Liver (tissue), 9 donors: Measurements from ENCODE around the gene ERGIC3. TPM values are rescaled to one million over a fixed set of nuclear protein-coding genes. Genes with fewer than 3 reads are reported as not detected.

Experiments
- DNase-seq: peaks from one replicate; pipeline ENCODE4 v3.0.0-alpha.2; 2017; ENCODE audit warnings: low spot score
- H3K27ac ChIP-seq, 2 donors: one replicate each; pipeline ENCODE4 v1.7.0; 2013; ENCODE audit warnings: inconsistent platforms in 2 of 2, low read length in 2 of 2, control low read depth in 1 of 2, low read depth in 1 of 2, mild to moderate bottlenecking in 1 of 2
- H3K27me3 ChIP-seq, 4 donors: one replicate each; pipeline versions ENCODE4 v1.6.1 to v1.7.0; 2013; ENCODE audit warnings: low read length in 3 of 4, inconsistent platforms in 1 of 4, mild to moderate bottlenecking in 1 of 4, moderate library complexity in 1 of 4; ENCODE audit not compliant: control insufficient read depth in 4 of 4, insufficient read depth in 4 of 4
- H3K36me3 ChIP-seq, 4 donors: one replicate each; pipeline versions ENCODE4 v1.6.1 to v1.7.0; 2013; ENCODE audit warnings: low read length in 3 of 4, mild to moderate bottlenecking in 3 of 4, low read depth in 1 of 4, moderate library complexity in 1 of 4; ENCODE audit not compliant: control insufficient read depth in 4 of 4, insufficient read depth in 3 of 4
- H3K4me1 ChIP-seq, 4 donors: one replicate each; pipeline versions ENCODE4 v1.6.1 to v1.7.0; 2013; ENCODE audit warnings: low read length in 3 of 4, mild to moderate bottlenecking in 3 of 4, moderate library complexity in 1 of 4; ENCODE audit not compliant: control insufficient read depth in 4 of 4, insufficient read depth in 4 of 4
- H3K4me3 ChIP-seq, 3 donors: one replicate each; pipeline versions ENCODE4 v1.6.1 to v1.7.0; 2013; ENCODE audit warnings: low read length in 3 of 3, control low read depth in 1 of 3, low read depth in 1 of 3, mild to moderate bottlenecking in 1 of 3
- H3K9ac ChIP-seq, 2 donors: one replicate each; pipeline ENCODE4 v1.7.0; 2013; ENCODE audit warnings: low read length in 2 of 2, mild to moderate bottlenecking in 2 of 2, moderate library complexity in 2 of 2, control low read depth in 1 of 2, low read depth in 1 of 2
- H3K9me3 ChIP-seq, 4 donors: one replicate each; pipeline versions ENCODE4 v1.6.1 to v1.7.0; 2013; ENCODE audit warnings: low read length in 3 of 4; ENCODE audit not compliant: control insufficient read depth in 4 of 4
- ATF3 ChIP-seq: IDR thresholded peaks from 2 replicates; pipeline ENCODE4 v1.6.1; 2016; ENCODE audit warnings: antibody characterized with exemption
- CTCF ChIP-seq: fragments of 150-350 bp; IDR thresholded peaks from 2 replicates; pipeline ENCODE4 v1.5.1; 2017; ENCODE audit warnings: improper control_type of control experiment, low read depth, low read length; ENCODE audit not compliant: missing input control
- EGR1 ChIP-seq, 2 donors: IDR thresholded peaks; 2 replicates each; pipeline ENCODE4 v1.6.1; 2016 to 2018; ENCODE audit warnings: antibody characterized with exemption in 2 of 2, low read depth in 2 of 2
- FOXA1 ChIP-seq: IDR thresholded peaks from 2 replicates; pipeline ENCODE4 v1.6.1; 2016; ENCODE audit warnings: antibody characterized with exemption
- FOXA2 ChIP-seq: IDR thresholded peaks from 2 replicates; pipeline ENCODE4 v1.6.1; 2016; ENCODE audit warnings: antibody characterized with exemption
- GABPA ChIP-seq, 2 donors: IDR thresholded peaks in 1 of 2; conservative IDR thresholded peaks in 1 of 2; 2 replicates each; pipeline ENCODE4 v1.6.1; 2016; ENCODE audit warnings: antibody characterized with exemption in 2 of 2, mild to moderate bottlenecking in 1 of 2, moderate library complexity in 1 of 2
- HNF4A ChIP-seq, 2 donors: conservative IDR thresholded peaks; 2 replicates each; pipeline ENCODE4 v1.6.1; 2016; ENCODE audit warnings: antibody characterized with exemption in 2 of 2, mild to moderate bottlenecking in 2 of 2
- HNF4G ChIP-seq: IDR thresholded peaks from 2 replicates; pipeline ENCODE4 v1.6.1; 2016; ENCODE audit warnings: antibody characterized with exemption
- JUND ChIP-seq, 2 donors: IDR thresholded peaks; 2 replicates each; pipeline ENCODE4 v1.6.1; 2016; ENCODE audit warnings: antibody characterized with exemption in 2 of 2
- MAX ChIP-seq: IDR thresholded peaks from 2 replicates; pipeline ENCODE4 v1.6.1; 2016; ENCODE audit warnings: antibody characterized with exemption
- NR2F2 ChIP-seq: IDR thresholded peaks from 2 replicates; pipeline ENCODE4 v1.6.1; 2016; ENCODE audit warnings: antibody characterized with exemption
- RAD21 ChIP-seq, 2 donors: IDR thresholded peaks; 2 replicates each; pipeline ENCODE4 v1.6.1; 2016; ENCODE audit warnings: antibody characterized with exemption in 2 of 2, mild to moderate bottlenecking in 2 of 2
- REST ChIP-seq: IDR thresholded peaks from 2 replicates; pipeline ENCODE4 v1.6.1; 2016; ENCODE audit warnings: antibody characterized with exemption, mild to moderate bottlenecking
- RXRA ChIP-seq, 2 donors: IDR thresholded peaks; 2 replicates each; pipeline ENCODE4 v1.6.1; 2017 to 2018; ENCODE audit warnings: antibody characterized with exemption in 2 of 2, mild to moderate bottlenecking in 1 of 2
- SP1 ChIP-seq: IDR thresholded peaks from 2 replicates; pipeline ENCODE4 v1.6.1; 2018; ENCODE audit warnings: antibody characterized with exemption, mild to moderate bottlenecking
- TAF1 ChIP-seq: conservative IDR thresholded peaks from 2 replicates; pipeline ENCODE4 v1.6.1; 2016; ENCODE audit warnings: antibody characterized with exemption, mild to moderate bottlenecking
- YY1 ChIP-seq: IDR thresholded peaks from 2 replicates; pipeline ENCODE4 v1.6.1; 2016; ENCODE audit warnings: antibody characterized with exemption, mild to moderate bottlenecking
- ZBTB33 ChIP-seq: IDR thresholded peaks from 2 replicates; pipeline ENCODE4 v1.6.1; 2016; ENCODE audit warnings: antibody characterized with exemption
- WGBS: extraction: QIAGEN DNeasy Blood & Tissue Kit; methylation state at CpG from one replicate; pipeline ENCODE4 v1.1.7; 2013; 5-methylcytosine and 5-hydroxymethylcytosine counted together
- polyA plus RNA-seq, 2 donors: library from polyadenylated mRNA; stranded (reverse) in 1 of 2; unstranded in 1 of 2; fragments of 200-250 nt in 1 of 2; fragments of >200 nt in 1 of 2; fragmentation: Nextera tagmentation in 1 of 2; extraction: Ambion mirVana in 1 of 2; gene quantifications; one replicate each; pipeline versions ENCODE4 v1.2.1 to v1.2.3, GENCODE V29; 2013 to 2015
- total RNA-seq, 2 donors: library from RNA; depleted of rRNA; stranded (reverse); fragments of >200 nt; gene quantifications; one replicate each; pipeline ENCODE4 v1.2.3, GENCODE V29; 2014
- donor health status: healthy.
- donor health status: healthy.
- donor health status: healthy.
- donor health status: healthy.
- donor health status: healthy.

Gene ERGIC3
- total and polyA plus RNA-seq, 4 donors = 110 to 167 (median 120) TPM

GRCh38 chr20:35598899-35599775 lies 57.3 kb downstream of the ERGIC3 start:
- H3K9me3 ChIP-seq = no peaks in the 10 kb centered on the region
- WGBS = 80% methylated on average over 22 of the region's 22 CpGs
- no peaks in the 10 kb centered on the region for H3K36me3 ChIP-seq
- H3K4me3 ChIP-seq = no peak overlapping the region
- no peaks in the 10 kb centered on the region for H3K27me3 ChIP-seq
- peaks cover 7 to 18% (median 15%) of the 10 kb centered on the region in 4 donors for H3K4me1 ChIP-seq
- H3K27ac ChIP-seq = no peak overlapping the region
- TF ChIP-seq FOXA1 = no peak
- no peak for TF ChIP-seq HNF4G
- no peak for TF ChIP-seq EGR1 (IDR thresholded peaks at IDR 0.05; ENCODE audit: low read depth in 2 of 2)
- TF ChIP-seq HNF4A (conservative IDR thresholded peaks at IDR 0.05) = no peak
- no peak for TF ChIP-seq SP1
- TF ChIP-seq YY1 = no peak
- no peak for TF ChIP-seq TAF1
- TF ChIP-seq NR2F2 = no peak
- TF ChIP-seq REST = no peak
- no peak for TF ChIP-seq ZBTB33
- TF ChIP-seq MAX = no peak
- no peak for TF ChIP-seq RXRA (IDR thresholded peaks at IDR 0.05)
- TF ChIP-seq RAD21 (IDR thresholded peaks at IDR 0.05) = no peak
- no peak for TF ChIP-seq FOXA2
- no peak for TF ChIP-seq JUND (IDR thresholded peaks at IDR 0.05)
- TF ChIP-seq ATF3 = no peak
- no peak for TF ChIP-seq CTCF
- TF ChIP-seq GABPA (IDR thresholded peaks at IDR 0.05 in 1 of 2, conservative IDR thresholded peaks at IDR 0.05 in 1 of 2) = no peak
- DNase-seq = no peak
- H3K9ac ChIP-seq = no peak overlapping the region
